Measurements from ENCODE around the gene SPATA2L.
A peak's percentile ranks its signal among the peaks of the same experiment; 100 is the strongest.
"Not testable (repeated sequence)": the region's sequence is repeated elsewhere in the genome, so short reads cannot be mapped to it uniquely, and the experiment has no call there.

SPATA2L gene

GRCh38 chr16:89689142-89689541, 12.4 kb downstream of the SPATA2L start:
- no peak for DNase-seq

- DNase-seq: no peak
Observed at GRCh38 chr16:89688395-89688794, 13.1 kb downstream of the SPATA2L start.

- DNase-seq: no peak
Observed at GRCh38 chr16:89687092-89687940, 14.2 kb downstream of the SPATA2L start.

GRCh38 chr16:89686520-89687091, 14.9 kb downstream of the SPATA2L start, which contains the start of gene CDK10:
Gene CDK10, plus strand, starts transcription at chr16:89686689. Its CDS starts 22 bp downstream, at chr16:89686711.
- DNase-seq: peak; percentile 84

- no peak for DNase-seq
Observed at GRCh38 chr16:89685916-89686315, 15.6 kb downstream of the SPATA2L start.

GRCh38 chr16:89678258-89678657, 23.2 kb downstream of the SPATA2L start:
- no peak for DNase-seq

- no peak for DNase-seq
Observed at GRCh38 chr16:89672177-89672941, 29.1 kb downstream of the SPATA2L start.

GRCh38 chr16:89671565-89671964, 29.9 kb downstream of the SPATA2L start:
- not testable (repeated sequence) for DNase-seq

GRCh38 chr16:89670496-89671431, 30.7 kb downstream of the SPATA2L start:
- DNase-seq: no peak

- DNase-seq: no peak
Observed at GRCh38 chr16:89669755-89670154, 31.8 kb downstream of the SPATA2L start.

GRCh38 chr16:89668790-89669158, 32.7 kb downstream of the SPATA2L start:
- DNase-seq: no peak

GRCh38 chr16:89667633-89668032, 33.9 kb downstream of the SPATA2L start:
- no peak for DNase-seq

- not testable (repeated sequence) for DNase-seq
Observed at GRCh38 chr16:89667000-89667399, 34.5 kb downstream of the SPATA2L start.

GRCh38 chr16:89664238-89664637, 37.3 kb downstream of the SPATA2L start:
- not testable (repeated sequence) for DNase-seq

GRCh38 chr16:89661215-89661614, 40.3 kb downstream of the SPATA2L start:
- DNase-seq: no peak

GRCh38 chr16:89660146-89660545, 41.4 kb downstream of the SPATA2L start:
- DNase-seq: no peak

- no peak for DNase-seq
Observed at GRCh38 chr16:89658221-89658879, 43.2 kb downstream of the SPATA2L start.

- DNase-seq: peak; percentile 69
Observed at GRCh38 chr16:89657442-89658220, 43.9 kb downstream of the SPATA2L start, which contains the start of the genes CHMP1A and SPATA33. Gene CHMP1A, minus strand, starts transcription at chr16:89657708. Its CDS starts 120 bp downstream, at chr16:89657588. Gene SPATA33, plus strand, starts transcription at chr16:89657836. Its CDS starts 76 bp downstream, at chr16:89657912.

GRCh38 chr16:89656435-89657121, 44.9 kb downstream of the SPATA2L start:
- DNase-seq: no peak

- no peak for DNase-seq
Observed at GRCh38 chr16:89655062-89655643, 46.4 kb downstream of the SPATA2L start.

All from KG1 (cell line).